ENCODE results near the gene CD58. TPM values are rescaled to one million over a fixed set of nuclear protein-coding genes. Genes with fewer than 3 reads are reported as not detected.

CD58 gene
- total RNA-seq, 1 donor from 2014 or later, result 160 TPM

- TF ChIP-seq CTCF (IDR thresholded peaks at IDR 0.05), result no peak
- Mint-ChIP-seq H3K27me3 (no peaks in the 10 kb centered on the region), H3K27ac (peak overlapping the region; percentile 41), H3K4me3 (no peak overlapping the region), H3K4me1 (peaks cover 38% of the 10 kb centered on the region), H3K36me3 (ENCODE audit: low read depth) (peaks cover 74% of the 10 kb centered on the region), H3K9me3 (no peaks in the 10 kb centered on the region)
- DNase-seq (no peak), ATAC-seq (ENCODE audit: low read depth) (no peak)
- CTCF ChIA-PET, result no interaction called here
- POLR2A ChIA-PET, result no interaction called here
- intact Hi-C loops (cut with micrococcal nuclease), result loop anchor here (5.0 kb wide), 1 partner anchor 34 kb away; no protein-coding TSS in a partner anchor
These were observed 52.4 kb downstream of the CD58 start for GRCh38 chr1:116518400-116518799.

- DNase-seq, result no peak
- intact Hi-C loops (cut with micrococcal nuclease), result loop anchor here (5.0 kb wide), 1 partner anchor 36 kb away; no protein-coding TSS in a partner anchor
- Mint-ChIP-seq H3K4me1 (peaks cover 50% of the 10 kb centered on the region), H3K4me3 (no peak overlapping the region), H3K9me3 (no peaks in the 10 kb centered on the region), H3K27me3 (no peaks in the 10 kb centered on the region), H3K36me3 (ENCODE audit: low read depth) (peaks cover 70% of the 10 kb centered on the region), H3K27ac (peak overlapping the region; percentile 50)
- ChIA-PET POLR2A (interaction anchor here (0.9 to 3.3 kb wide), 5 partner anchors 12 to 54 kb away, joined by 5 to 52 read pairs (median 21); partner anchors contain the start of gene CD58), CTCF (interaction anchor here (2.2 kb wide), 1 partner anchor 28 kb away, joined by 4 read pairs; no protein-coding TSS in a partner anchor)
- no peak for ATAC-seq (ENCODE audit: low read depth)
- no peak for TF ChIP-seq CTCF (IDR thresholded peaks at IDR 0.05)
These were observed 54.2 kb downstream of the CD58 start for GRCh38 chr1:116516631-116517030.

DNA sequence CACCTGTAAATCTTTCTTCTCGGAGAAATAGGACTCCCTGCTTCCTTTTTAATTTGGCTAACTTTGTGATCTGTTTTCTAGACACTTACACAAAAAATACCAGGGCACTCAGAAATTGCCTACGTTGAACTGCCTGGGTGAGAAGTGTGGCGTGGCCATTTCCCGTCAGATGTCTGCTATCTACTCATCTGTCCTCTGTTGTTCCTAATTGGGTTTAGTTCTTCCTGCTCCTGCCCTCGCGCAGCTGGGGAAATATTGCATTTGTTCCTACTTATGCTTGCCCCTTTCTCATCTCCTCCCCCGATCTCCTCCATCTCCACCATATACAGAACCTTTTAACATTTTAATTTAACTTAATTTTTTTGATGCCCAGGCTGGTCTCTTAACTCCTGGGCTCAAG is 55.1 kb downstream of the CD58 start:
- CTCF ChIA-PET, result interaction anchor here (1.2 to 2.2 kb wide), 8 partner anchors 11 to 377 kb away, joined by 3 to 9 read pairs (median 6); no protein-coding TSS in a partner anchor
- Mint-ChIP-seq H3K27ac (peak overlapping the region; percentile 92), H3K4me1 (peaks cover 59% of the 10 kb centered on the region), H3K9me3 (no peaks in the 10 kb centered on the region), H3K4me3 (peak overlapping the region; percentile 56), H3K27me3 (no peaks in the 10 kb centered on the region), H3K36me3 (ENCODE audit: low read depth) (peaks cover 68% of the 10 kb centered on the region)
- DNase-seq (no peak), ATAC-seq (ENCODE audit: low read depth) (peak; percentile 38)
- POLR2A ChIA-PET, result interaction anchor here (0.9 to 3.3 kb wide), 7 partner anchors 11 to 143 kb away, joined by 3 to 52 read pairs (median 11); partner anchors contain the start of genes ATP1A1 and CD58
- intact Hi-C loops (cut with micrococcal nuclease), result loop anchor here (1.0 to 5.0 kb wide), 3 partner anchors 8 to 37 kb away; no protein-coding TSS in a partner anchor
- no peak for TF ChIP-seq CTCF (IDR thresholded peaks at IDR 0.05)

GRCh38 chr1:116514708-116515525 is 55.9 kb downstream of the CD58 start:
- no peak for TF ChIP-seq CTCF (IDR thresholded peaks at IDR 0.05)
- Mint-ChIP-seq H3K36me3 (ENCODE audit: low read depth) (peaks cover 61% of the 10 kb centered on the region), H3K4me1 (peaks cover 59% of the 10 kb centered on the region), H3K4me3 (peak overlapping the region; percentile 56), H3K27ac (peak overlapping the region; percentile 92), H3K27me3 (no peaks in the 10 kb centered on the region), H3K9me3 (no peaks in the 10 kb centered on the region)
- POLR2A ChIA-PET, result interaction anchor here (0.6 to 3.3 kb wide), 12 partner anchors 10 to 1098 kb away, joined by 3 to 52 read pairs (median 6); partner anchors contain the start of genes ATP1A1 and CD58
- intact Hi-C loops (cut with micrococcal nuclease), result loop anchor here (1.0 to 5.0 kb wide), 3 partner anchors 8 to 37 kb away; no protein-coding TSS in a partner anchor
- ATAC-seq (ENCODE audit: low read depth) (peak; percentile 76), DNase-seq (no peak)
- CTCF ChIA-PET, result interaction anchor here (1.2 to 2.2 kb wide), 8 partner anchors 10 to 376 kb away, joined by 3 to 9 read pairs (median 6); no protein-coding TSS in a partner anchor

GRCh38 chr1:116513956-116514355 is 56.9 kb downstream of the CD58 start:
- peaks cover 67% of the 10 kb centered on the region for H3K4me1 Mint-ChIP-seq
- ATAC-seq (ENCODE audit: low read depth) (no peak), DNase-seq (no peak)
- H3K36me3 Mint-ChIP-seq (ENCODE audit: low read depth), result peaks cover 58% of the 10 kb centered on the region
- no peaks in the 10 kb centered on the region for H3K9me3 Mint-ChIP-seq
- no peak overlapping the region for H3K4me3 Mint-ChIP-seq
- no peak for TF ChIP-seq CTCF (IDR thresholded peaks at IDR 0.05)
- no peaks in the 10 kb centered on the region for H3K27me3 Mint-ChIP-seq
- no peak overlapping the region for H3K27ac Mint-ChIP-seq
- POLR2A ChIA-PET, result interaction anchor here (0.6 to 3.3 kb wide), 6 partner anchors 9 to 1098 kb away, joined by 3 to 52 read pairs (median 16); partner anchors contain the start of gene CD58
- CTCF ChIA-PET, result interaction anchor here (1.3 to 2.0 kb wide), 3 partner anchors 9 to 29 kb away, joined by 5 to 9 read pairs (median 5); no protein-coding TSS in a partner anchor
- intact Hi-C loops (cut with micrococcal nuclease), result no loop called here

All from activated B cell treated with CpG ODN at 0.5 μM for 24 hours (primary cell).